ENCODE data around the gene MICALL2.
"Not testable (repeated sequence)": the region's sequence is repeated elsewhere in the genome, so short reads cannot be mapped to it uniquely, and the experiment has no call there.

MICALL2 gene

GRCh38 chr7:1447551-1448244 is 11.6 kb downstream of the MICALL2 start:
- no peak for DNase-seq (ENCODE audit: low read depth)

GRCh38 chr7:1447112-1447511 is 12.2 kb downstream of the MICALL2 start:
- no peak for DNase-seq (ENCODE audit: low read depth)

DNA sequence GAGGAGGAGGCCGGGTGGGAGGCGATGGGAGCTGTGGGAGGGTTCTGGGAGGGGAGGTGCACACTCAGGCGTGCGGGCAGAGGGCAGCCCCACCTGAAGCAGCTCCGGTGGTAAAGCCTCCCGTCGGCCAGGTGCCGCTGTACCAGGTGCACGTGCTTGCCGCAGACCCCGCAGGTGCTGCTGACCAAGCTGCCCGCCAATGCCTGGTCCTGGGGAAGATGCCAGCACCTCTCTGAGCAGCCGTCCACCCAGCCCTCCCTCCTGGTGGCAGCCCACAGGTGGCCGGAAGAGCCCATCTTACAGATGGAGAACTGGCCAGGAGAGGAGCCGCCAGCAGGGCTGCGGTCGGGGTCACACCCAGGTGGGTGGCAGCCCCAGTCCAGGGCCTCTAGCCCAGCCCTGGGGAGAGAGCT is 12.6 kb downstream of the MICALL2 start:
- no peak for DNase-seq (ENCODE audit: low read depth)

GRCh38 chr7:1446026-1446425 is 13.2 kb downstream of the MICALL2 start:
- DNase-seq (ENCODE audit: low read depth): not testable (repeated sequence)

- no peak for DNase-seq (ENCODE audit: low read depth)
Observed at GRCh38 chr7:1445341-1445740, 13.9 kb downstream of the MICALL2 start.

GRCh38 chr7:1444925-1445322 is 14.3 kb downstream of the MICALL2 start:
- no peak for DNase-seq (ENCODE audit: low read depth)

GRCh38 chr7:1444214-1444924 is 14.9 kb downstream of the MICALL2 start:
- DNase-seq (ENCODE audit: low read depth): no peak

GRCh38 chr7:1443587-1444200 is 15.6 kb downstream of the MICALL2 start:
- DNase-seq (ENCODE audit: low read depth): not testable (repeated sequence)

- DNase-seq (ENCODE audit: low read depth): no peak
Observed at GRCh38 chr7:1442355-1443124, 16.7 kb downstream of the MICALL2 start.

- DNase-seq (ENCODE audit: low read depth): no peak
Observed at GRCh38 chr7:1441615-1442354, 17.5 kb downstream of the MICALL2 start.

DNA sequence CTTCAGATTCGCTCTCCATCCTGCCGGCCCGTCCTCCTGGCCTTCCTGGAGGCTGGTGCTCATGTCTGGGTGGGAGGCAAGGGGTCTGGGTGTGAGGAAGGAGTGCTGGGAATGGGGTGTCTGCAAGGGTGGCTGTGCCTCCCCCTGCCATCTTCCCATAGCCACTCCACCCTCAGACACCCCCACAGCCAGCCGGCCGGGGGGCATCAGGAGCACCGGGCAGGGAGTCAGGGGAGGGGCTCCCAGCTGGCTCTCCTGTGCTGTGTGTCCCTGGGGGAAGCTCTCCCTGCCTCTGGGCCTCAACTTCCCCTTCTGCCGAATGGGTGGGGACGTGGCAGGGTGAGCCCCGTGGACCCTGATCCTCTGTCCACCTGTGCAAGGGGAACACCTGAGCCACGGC is 18.6 kb downstream of the MICALL2 start:
- no peak for DNase-seq (ENCODE audit: low read depth)

- no peak for DNase-seq (ENCODE audit: low read depth)
Observed at GRCh38 chr7:1439373-1440363, 19.6 kb downstream of the MICALL2 start.

GRCh38 chr7:1438821-1439220 is 20.4 kb downstream of the MICALL2 start:
- DNase-seq (ENCODE audit: low read depth): no peak

DNA sequence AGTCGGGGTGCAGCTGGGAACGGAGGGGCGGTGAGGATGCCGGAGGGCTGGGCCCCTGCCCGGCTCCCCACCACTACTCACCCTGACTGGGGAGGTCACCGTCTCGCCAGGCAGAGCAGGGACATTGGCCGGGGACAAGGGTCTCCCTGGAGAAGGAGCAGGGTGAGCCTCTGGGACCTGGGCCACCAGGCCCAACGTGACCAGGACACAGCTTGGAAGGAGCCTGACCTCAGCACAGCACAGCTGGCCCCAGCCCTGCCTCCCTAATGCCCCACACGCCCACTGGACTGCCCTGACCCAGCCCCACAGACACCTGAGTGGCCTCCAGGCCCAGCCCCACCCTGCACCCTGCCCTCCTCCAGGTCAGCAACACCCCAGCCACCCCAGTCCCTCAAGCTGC is 21.1 kb downstream of the MICALL2 start:
- no peak for DNase-seq (ENCODE audit: low read depth)

- DNase-seq (ENCODE audit: low read depth): no peak
Observed at GRCh38 chr7:1437155-1437880, 22.0 kb downstream of the MICALL2 start.

DNA sequence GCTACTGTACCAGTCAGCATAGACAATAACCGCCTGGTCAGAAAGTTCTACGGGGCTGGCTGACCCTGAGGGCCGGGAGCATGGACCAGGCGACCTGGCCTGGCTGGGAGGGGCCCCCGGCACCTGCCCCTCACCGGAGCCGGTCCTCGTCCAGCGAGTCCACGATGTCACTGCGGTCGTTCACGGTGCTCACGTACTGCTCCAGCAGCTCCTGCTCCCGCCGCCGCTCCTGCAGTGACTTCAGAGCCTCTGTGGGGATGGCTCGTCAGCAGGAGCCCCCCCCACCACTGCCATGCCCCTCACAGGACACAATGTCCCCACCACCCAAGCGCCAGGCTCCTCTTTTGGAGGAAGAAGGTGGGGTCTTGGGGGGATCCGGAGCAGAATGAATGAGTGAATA is 22.7 kb downstream of the MICALL2 start:
- DNase-seq (ENCODE audit: low read depth): no peak

DNA sequence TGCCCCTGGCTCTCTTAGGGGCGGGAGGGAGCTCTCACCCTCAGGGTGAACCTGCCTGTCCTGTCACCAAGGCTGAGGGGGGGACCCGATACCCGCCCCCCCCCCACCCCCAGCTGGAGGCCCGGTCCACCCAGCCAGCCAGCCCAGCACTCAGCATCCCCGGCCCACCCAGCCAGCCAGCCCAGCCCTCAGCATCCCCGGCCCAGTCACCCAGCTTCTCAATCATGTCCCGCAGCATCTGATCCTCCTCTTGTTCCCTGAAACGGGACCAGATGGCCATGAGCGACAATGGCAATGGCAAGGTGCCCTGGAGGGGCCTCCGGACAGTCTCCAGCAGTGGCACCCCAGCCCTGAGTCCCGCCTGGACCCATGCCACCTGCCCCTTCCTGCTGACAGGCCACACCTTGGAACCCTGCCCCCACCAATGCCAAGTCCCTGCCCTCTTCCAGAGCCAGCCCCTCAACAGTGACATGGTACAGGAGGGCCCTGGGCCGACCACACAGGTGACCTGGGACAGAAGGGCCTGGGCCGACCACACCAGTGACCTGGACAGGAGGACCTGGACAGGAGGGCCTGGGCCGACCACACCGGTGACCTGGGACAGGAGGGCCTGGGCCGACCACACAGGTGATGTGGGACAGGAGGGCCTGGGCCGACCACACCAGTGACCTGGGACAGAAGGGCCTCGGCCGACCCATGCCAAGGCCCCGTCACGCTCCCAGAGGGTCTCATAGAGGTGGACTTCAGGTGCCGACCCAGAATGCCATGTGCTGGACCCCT is 24.2 kb downstream of the MICALL2 start:
- no peak for DNase-seq (ENCODE audit: low read depth)

DNA sequence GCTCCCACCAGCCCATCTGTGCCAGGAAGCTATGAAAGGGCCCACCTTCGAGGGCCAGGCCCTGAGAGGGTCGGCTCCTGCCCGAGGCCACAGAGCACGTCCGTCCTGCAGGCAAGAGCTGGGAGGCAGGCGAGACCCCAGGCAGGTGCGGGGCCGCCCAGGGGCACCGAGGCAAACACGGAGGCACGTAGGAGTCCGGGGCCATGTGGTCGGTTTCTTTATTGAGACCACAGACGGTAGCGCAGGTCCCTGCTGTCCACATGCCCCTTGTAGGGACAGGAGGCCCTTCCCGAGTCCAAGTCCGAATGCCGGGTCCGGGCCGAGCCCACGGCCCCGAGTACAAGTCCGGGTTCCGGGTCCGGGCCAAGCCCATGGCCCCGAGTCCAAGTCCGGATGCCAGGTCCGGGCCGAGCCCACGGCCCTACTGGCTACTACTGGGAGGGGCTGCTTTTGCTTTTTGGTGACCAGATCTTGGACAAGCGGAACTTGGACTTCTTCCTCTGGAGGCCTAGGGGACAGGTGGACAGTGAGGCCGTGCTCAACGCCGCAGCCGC is 25.0 kb downstream of the MICALL2 start:
- DNase-seq (ENCODE audit: low read depth): no peak

All from activated T-cell treated with anti-CD3 and anti-CD28 coated beads for 1 hour (primary cell).